ENCODE measurements around the gene DUSP14. TPM values are rescaled to one million over a fixed set of nuclear protein-coding genes. Genes with fewer than 3 reads are reported as not detected.

Gene DUSP14
- polyA plus RNA-seq, 1 experiment, result 152 TPM

DNA sequence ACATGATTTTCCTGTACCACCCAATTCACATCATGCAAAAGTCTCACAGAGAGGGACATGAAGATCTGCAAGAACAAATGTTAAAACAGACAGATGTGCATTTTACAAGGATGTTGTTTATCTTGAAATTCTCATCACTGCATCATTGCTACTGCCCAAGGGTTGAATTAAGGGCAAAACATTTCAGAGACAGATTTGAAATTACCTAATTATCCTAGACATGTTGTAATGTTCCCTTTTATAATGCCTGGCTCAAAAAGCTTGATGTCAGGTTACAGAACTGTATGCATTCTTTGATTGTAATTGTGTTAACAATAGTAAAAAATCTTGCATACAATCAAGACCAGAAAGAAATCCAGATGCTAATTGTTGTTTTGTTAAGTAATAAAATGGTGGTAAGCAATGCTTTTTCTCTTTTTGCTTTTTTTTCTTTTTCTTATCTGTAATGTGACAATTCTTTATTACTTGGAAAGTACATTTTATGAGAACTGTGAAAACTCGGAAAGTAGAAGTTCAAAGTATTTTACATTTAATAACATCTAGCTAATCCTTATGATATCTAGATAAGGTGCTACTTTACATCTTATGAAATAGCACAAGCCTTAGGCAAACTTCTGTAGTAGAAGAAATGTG, 3.6 kb upstream of the DUSP14 start:
- TF ChIP-seq, protein P1, sequence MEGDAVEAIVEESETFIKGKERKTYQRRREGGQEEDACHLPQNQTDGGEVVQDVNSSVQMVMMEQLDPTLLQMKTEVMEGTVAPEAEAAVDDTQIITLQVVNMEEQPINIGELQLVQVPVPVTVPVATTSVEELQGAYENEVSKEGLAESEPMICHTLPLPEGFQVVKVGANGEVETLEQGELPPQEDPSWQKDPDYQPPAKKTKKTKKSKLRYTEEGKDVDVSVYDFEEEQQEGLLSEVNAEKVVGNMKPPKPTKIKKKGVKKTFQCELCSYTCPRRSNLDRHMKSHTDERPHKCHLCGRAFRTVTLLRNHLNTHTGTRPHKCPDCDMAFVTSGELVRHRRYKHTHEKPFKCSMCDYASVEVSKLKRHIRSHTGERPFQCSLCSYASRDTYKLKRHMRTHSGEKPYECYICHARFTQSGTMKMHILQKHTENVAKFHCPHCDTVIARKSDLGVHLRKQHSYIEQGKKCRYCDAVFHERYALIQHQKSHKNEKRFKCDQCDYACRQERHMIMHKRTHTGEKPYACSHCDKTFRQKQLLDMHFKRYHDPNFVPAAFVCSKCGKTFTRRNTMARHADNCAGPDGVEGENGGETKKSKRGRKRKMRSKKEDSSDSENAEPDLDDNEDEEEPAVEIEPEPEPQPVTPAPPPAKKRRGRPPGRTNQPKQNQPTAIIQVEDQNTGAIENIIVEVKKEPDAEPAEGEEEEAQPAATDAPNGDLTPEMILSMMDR (IDR thresholded peaks at IDR 0.05; ENCODE audit: insufficient read depth, low read depth, low read length), result no peak
- Histone ChIP-seq H3K36me3 (ENCODE audit: control insufficient read depth, insufficient read depth, low read length) (no peaks in the 10 kb centered on the region), H3K4me3 (ENCODE audit: low read depth, low read length) (no peak overlapping the region), H3K27me3 (ENCODE audit: control insufficient read depth, insufficient read depth, low read length) (no peaks in the 10 kb centered on the region)
- ChIA-PET CTCF (no interaction called here), POLR2A (no interaction called here)
- no peak for DNase-seq (ENCODE audit: low read depth)

GRCh38 chr17:37488009-37488604, 1.6 kb upstream of the DUSP14 start:
- TF ChIP-seq, protein P1 (IDR thresholded peaks at IDR 0.05; ENCODE audit: insufficient read depth, low read depth, low read length), result no peak
- DNase-seq (ENCODE audit: low read depth), result peak; percentile 91
- CTCF ChIA-PET, result interaction anchor here (1.0 to 1.3 kb wide), 2 partner anchors 10 to 12 kb away, joined by 3 read pairs; no protein-coding TSS in a partner anchor
- Histone ChIP-seq H3K4me3 (ENCODE audit: low read depth, low read length) (peak overlapping the region; percentile 95), H3K27me3 (ENCODE audit: control insufficient read depth, insufficient read depth, low read length) (no peaks in the 10 kb centered on the region), H3K36me3 (ENCODE audit: control insufficient read depth, insufficient read depth, low read length) (no peaks in the 10 kb centered on the region)
- POLR2A ChIA-PET, result no interaction called here

GRCh38 chr17:37488607-37489196, 989 bp upstream of the DUSP14 start:
- Histone ChIP-seq H3K27me3 (ENCODE audit: control insufficient read depth, insufficient read depth, low read length) (no peaks in the 10 kb centered on the region), H3K4me3 (ENCODE audit: low read depth, low read length) (peak overlapping the region; percentile 95), H3K36me3 (ENCODE audit: control insufficient read depth, insufficient read depth, low read length) (no peaks in the 10 kb centered on the region)
- ChIA-PET POLR2A (no interaction called here), CTCF (interaction anchor here (1.0 to 1.3 kb wide), 3 partner anchors 10 to 30 kb away, joined by 3 read pairs; no protein-coding TSS in a partner anchor)
- TF ChIP-seq, protein P1 (IDR thresholded peaks at IDR 0.05; ENCODE audit: insufficient read depth, low read depth, low read length), result no peak
- peak; percentile 77 for DNase-seq (ENCODE audit: low read depth)

GRCh38 chr17:37490022-37490587, 414 bp downstream of the DUSP14 start:
- H3K4me3 ChIP-seq (ENCODE audit: low read depth, low read length), result peak overlapping the region; percentile 79
- no peaks in the 10 kb centered on the region for H3K36me3 ChIP-seq (ENCODE audit: control insufficient read depth, insufficient read depth, low read length)
- CTCF ChIA-PET, result interaction anchor here (0.7 to 1.3 kb wide), 5 partner anchors 37 to 117 kb away, joined by 3 to 4 read pairs (median 3); no protein-coding TSS in a partner anchor
- POLR2A ChIA-PET, result no interaction called here
- H3K27me3 ChIP-seq (ENCODE audit: control insufficient read depth, insufficient read depth, low read length), result no peaks in the 10 kb centered on the region
- TF ChIP-seq, protein P1 (IDR thresholded peaks at IDR 0.05; ENCODE audit: insufficient read depth, low read depth, low read length), result no peak
- DNase-seq (ENCODE audit: low read depth), result peak; percentile 1
